ENCODE measurements around the gene TNPO1. TPM values are rescaled to one million over a fixed set of nuclear protein-coding genes. Genes with fewer than 3 reads are reported as not detected.

TNPO1 gene
- total RNA-seq (2013; cell fraction: nucleolus; rRNA removed) = 145 and 168 TPM in 2 replicates
- total RNA-seq (2014; rRNA removed) (89.4 and 97.5 TPM in 2 replicates), total RNA-seq (2014; rRNA removed; fragmentation: Illumina TruSeq; extraction: Trizol) (111 and 123 TPM in 2 replicates), total RNA-seq (2021) (80.6 and 95.7 TPM in 2 replicates), polyA plus RNA-seq (2011; rRNA removed) (76.7 and 108 TPM in 2 replicates), polyA plus RNA-seq (2014; fragmentation: Illumina TruSeq; extraction: Trizol) (81.8 and 90.3 TPM in 2 replicates), polyA plus RNA-seq (2014; fragmentation: Nextera tagmentation; extraction: Ambion mirVana) (10 to 100 TPM; 18.1 to 37.3 TPM), polyA plus RNA-seq (2014; rRNA removed) (42.5 and 47.7 TPM in 2 replicates), polyA plus RNA-seq (2016; fragmentation: Nextera tagmentation; extraction: Ambion mirVana) (10 to 100 TPM; 75.8 to 92.0 TPM), polyA minus RNA-seq (2011; rRNA and poly(A)+ RNA removed) (156 and 216 TPM in 2 replicates), Bru-seq, nascent RNA (percentile 92 among the genes with signal in this experiment), BruChase-seq, experiment 1, labeled RNA remaining after a 6-hour chase (percentile 93 among the genes with signal in this experiment), BruChase-seq, experiment 2, labeled RNA remaining after a 2-hour chase (percentile 93 among the genes with signal in this experiment)
- polyA plus RNA-seq (2011; ENCODE audit: low read depth) = 16.6 TPM
- polyA plus RNA-seq (2011; cell fraction: cytosol; rRNA removed) = 40.5 and 44.5 TPM in 2 replicates
- polyA plus RNA-seq (2011; cell fraction: nucleus; rRNA removed) = 23.5 and 53.1 TPM in 2 replicates
- polyA plus RNA-seq (2012) = 18.8 and 26.1 TPM in 2 replicates
- polyA minus RNA-seq (2011; cell fraction: cytosol; rRNA and poly(A)+ RNA removed) = 64.0 and 70.3 TPM in 2 replicates
- polyA minus RNA-seq (2011; cell fraction: nucleus; rRNA and poly(A)+ RNA removed) = 42.1 and 60.0 TPM in 2 replicates
- long read RNA-seq, experiment 1, full-length matches to known transcripts = 21 of 45 reads
- long read RNA-seq, experiment 1, partial matches to known transcripts = 9 of 45 reads
- long read RNA-seq, experiment 1, other reads (novel, unspliced or antisense) = 15 of 45 reads
- long read RNA-seq, experiment 2, full-length matches to known transcripts = 220 of 417 reads
- long read RNA-seq, experiment 2, partial matches to known transcripts = 110 of 417 reads
- long read RNA-seq, experiment 2, other reads (novel, unspliced or antisense) = 87 of 417 reads

DNA sequence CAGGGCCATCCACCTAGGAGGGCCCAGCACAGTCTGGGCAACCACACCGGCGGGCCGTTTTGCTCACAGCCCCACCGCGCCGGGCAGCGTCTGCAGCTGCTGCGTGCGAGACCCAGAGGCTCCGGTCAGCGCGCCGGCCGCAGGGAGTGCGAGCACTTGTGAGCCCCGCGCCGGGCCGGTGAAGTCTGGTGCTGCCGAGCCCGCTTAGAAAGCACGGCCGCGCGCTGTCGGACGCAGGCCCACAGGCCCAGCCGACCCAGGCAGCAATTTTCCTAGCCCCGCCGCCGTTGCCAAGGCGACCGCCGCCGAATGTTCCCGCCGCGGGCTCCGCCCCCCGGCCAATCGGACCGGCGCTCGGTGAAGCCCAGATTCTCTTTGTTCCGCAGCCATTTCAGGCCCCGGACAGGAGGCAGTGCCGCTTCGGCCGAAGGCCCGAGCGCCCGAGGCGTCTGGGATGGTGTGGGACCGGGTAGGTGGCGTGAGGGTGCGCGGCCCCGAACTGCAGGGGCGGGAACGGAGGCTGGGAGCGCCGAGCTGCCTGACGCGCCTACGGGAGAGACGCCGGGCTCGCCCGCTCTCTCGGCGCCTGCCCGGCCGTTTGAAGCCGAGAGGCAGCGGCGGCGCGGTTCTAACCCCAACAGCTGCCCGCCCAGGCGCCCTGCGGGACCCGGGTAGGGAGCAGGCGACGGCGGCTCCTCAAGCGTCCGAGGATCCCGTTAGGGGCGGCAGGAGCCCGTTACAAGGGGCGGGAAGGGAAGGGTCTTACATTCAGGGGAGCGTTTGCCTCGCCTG is at the start of gene TNPO1:
TNPO1 (plus strand) TSS at position 378 of the 792 bp plus-strand sequence; CDS start at position 455, 77 bp downstream.
- WGBS (ENCODE audit: insufficient coverage, insufficient replicate concordance, low lambda C conversion rate, missing lambda C conversion rate) = 1% methylated on average over 81 of the region's 93 CpGs
- Histone ChIP-seq H3K4me2 (ENCODE audit: control insufficient read depth, insufficient read depth) (peak within 1 kb of the TSS; percentile 69), H3K4me3 (peak within 1 kb of the TSS; percentile 64), H2AFZ (ENCODE audit: control insufficient read depth, low read depth, low read length) (peak within 1 kb of the TSS; percentile 99), H4K20me1 (ENCODE audit: control insufficient read depth, insufficient read depth) (no peaks in the 10 kb centered on the region), H3K9me3 (replicated peaks; ENCODE audit: control insufficient read depth, insufficient read depth, low read length) (no peaks in the 10 kb centered on the region), H3K27me3 (replicated peaks in 1 of 2; ENCODE audit: control insufficient read depth in 2 of 2, insufficient read depth in 2 of 2, low read length in 1 of 2) (no peaks in the 10 kb centered on the region), H3K27ac (ENCODE audit: control insufficient read depth, insufficient read depth) (peak within 1 kb of the TSS; percentile 91), H3K36me3 (ENCODE audit: control insufficient read depth in 2 of 2, insufficient read depth in 2 of 2, low read length in 1 of 2) (no peaks in the 10 kb centered on the region), H3K4me1 (ENCODE audit: control insufficient read depth, insufficient read depth, low read length) (0 out of 2 replicates have a peak, but pooled peaks cover 2% of the 10 kb centered on the region), H3K79me2 (ENCODE audit: control insufficient read depth, insufficient read depth, low read length) (peaks cover 30% of the 10 kb centered on the region), H3K9ac (ENCODE audit: control insufficient read depth, insufficient read depth, low read length) (peak within 1 kb of the TSS; percentile 77)
- RAD21 ChIA-PET (ENCODE audit: unreplicated experiment) = interaction anchor here (1.4 to 6.7 kb wide), 5 partner anchors 14 to 450 kb away, joined by 3 to 98 read pairs (median 21); no protein-coding TSS in a partner anchor
- POLR2A ChIA-PET = interaction anchor here (1.1 to 3.3 kb wide), 5 partner anchors 14 to 449 kb away, joined by 3 to 18 read pairs (median 4); no protein-coding TSS in a partner anchor
- BruUV-seq (replicated peaks) = no TSS peak
- FAIRE-seq (peak; percentile 44), DNase-seq (ENCODE audit: low read depth, low spot score) (peak; percentile 45), ATAC-seq (peak; percentile 93)
- SMC1A ChIA-PET (ENCODE audit: uncharacterized antibody, unreplicated experiment) = interaction anchor here (1.1 to 4.4 kb wide), 13 partner anchors 10 to 511 kb away, joined by 3 to 78 read pairs (median 7); no protein-coding TSS in a partner anchor
- CTCF ChIA-PET = interaction anchor here (0.9 to 5.8 kb wide), 8 partner anchors 17 to 460 kb away, joined by 3 to 194 read pairs (median 14); no protein-coding TSS in a partner anchor
- intact Hi-C loops (cut with micrococcal nuclease; ENCODE audit: unreplicated experiment) (no loop called here), in situ Hi-C loops (cut with MboI) (loop anchor here (5.0 kb wide), 1 partner anchor 204 kb away; no protein-coding TSS in a partner anchor)
- TF ChIP-seq TAF1 (IDR thresholded peaks at IDR 0.05; ENCODE audit: borderline replicate concordance, low read depth, low read length) = peak; percentile 86; the same call in 1 of the 2 replicates
- peak; percentile 91 for TF ChIP-seq POLR2A (IDR thresholded peaks at IDR 0.05; ENCODE audit: low read depth, low read length)
- TF ChIP-seq, protein P1, sequence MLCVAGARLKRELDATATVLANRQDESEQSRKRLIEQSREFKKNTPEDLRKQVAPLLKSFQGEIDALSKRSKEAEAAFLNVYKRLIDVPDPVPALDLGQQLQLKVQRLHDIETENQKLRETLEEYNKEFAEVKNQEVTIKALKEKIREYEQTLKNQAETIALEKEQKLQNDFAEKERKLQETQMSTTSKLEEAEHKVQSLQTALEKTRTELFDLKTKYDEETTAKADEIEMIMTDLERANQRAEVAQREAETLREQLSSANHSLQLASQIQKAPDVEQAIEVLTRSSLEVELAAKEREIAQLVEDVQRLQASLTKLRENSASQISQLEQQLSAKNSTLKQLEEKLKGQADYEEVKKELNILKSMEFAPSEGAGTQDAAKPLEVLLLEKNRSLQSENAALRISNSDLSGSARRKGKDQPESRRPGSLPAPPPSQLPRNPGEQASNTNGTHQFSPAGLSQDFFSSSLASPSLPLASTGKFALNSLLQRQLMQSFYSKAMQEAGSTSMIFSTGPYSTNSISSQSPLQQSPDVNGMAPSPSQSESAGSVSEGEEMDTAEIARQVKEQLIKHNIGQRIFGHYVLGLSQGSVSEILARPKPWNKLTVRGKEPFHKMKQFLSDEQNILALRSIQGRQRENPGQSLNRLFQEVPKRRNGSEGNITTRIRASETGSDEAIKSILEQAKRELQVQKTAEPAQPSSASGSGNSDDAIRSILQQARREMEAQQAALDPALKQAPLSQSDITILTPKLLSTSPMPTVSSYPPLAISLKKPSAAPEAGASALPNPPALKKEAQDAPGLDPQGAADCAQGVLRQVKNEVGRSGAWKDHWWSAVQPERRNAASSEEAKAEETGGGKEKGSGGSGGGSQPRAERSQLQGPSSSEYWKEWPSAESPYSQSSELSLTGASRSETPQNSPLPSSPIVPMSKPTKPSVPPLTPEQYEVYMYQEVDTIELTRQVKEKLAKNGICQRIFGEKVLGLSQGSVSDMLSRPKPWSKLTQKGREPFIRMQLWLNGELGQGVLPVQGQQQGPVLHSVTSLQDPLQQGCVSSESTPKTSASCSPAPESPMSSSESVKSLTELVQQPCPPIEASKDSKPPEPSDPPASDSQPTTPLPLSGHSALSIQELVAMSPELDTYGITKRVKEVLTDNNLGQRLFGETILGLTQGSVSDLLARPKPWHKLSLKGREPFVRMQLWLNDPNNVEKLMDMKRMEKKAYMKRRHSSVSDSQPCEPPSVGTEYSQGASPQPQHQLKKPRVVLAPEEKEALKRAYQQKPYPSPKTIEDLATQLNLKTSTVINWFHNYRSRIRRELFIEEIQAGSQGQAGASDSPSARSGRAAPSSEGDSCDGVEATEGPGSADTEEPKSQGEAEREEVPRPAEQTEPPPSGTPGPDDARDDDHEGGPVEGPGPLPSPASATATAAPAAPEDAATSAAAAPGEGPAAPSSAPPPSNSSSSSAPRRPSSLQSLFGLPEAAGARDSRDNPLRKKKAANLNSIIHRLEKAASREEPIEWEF (IDR thresholded peaks at IDR 0.05; ENCODE audit: insufficient replicate concordance, low read depth, low read length) = no peak
- no peak for TF ChIP-seq SP1 (IDR thresholded peaks at IDR 0.05; ENCODE audit: low read depth, low read length)
- TF ChIP-seq ZSCAN29 (IDR thresholded peaks at IDR 0.05) = no peak
- no peak for TF ChIP-seq GABPA (IDR thresholded peaks at IDR 0.05; ENCODE audit: low read depth)
- TF ChIP-seq HDAC6 (IDR thresholded peaks at IDR 0.05; ENCODE audit: unreplicated experiment) = no peak
- TF ChIP-seq DPF2 (IDR thresholded peaks at IDR 0.05) = peak; percentile 48; the same call in 1 of the 2 replicates
- no peak for TF ChIP-seq NFYB (IDR thresholded peaks at IDR 0.05; ENCODE audit: insufficient read depth, low read depth, low read length)
- no peak for TF ChIP-seq STAT1 (conservative IDR thresholded peaks at IDR 0.05)
- TF ChIP-seq, protein P2, sequence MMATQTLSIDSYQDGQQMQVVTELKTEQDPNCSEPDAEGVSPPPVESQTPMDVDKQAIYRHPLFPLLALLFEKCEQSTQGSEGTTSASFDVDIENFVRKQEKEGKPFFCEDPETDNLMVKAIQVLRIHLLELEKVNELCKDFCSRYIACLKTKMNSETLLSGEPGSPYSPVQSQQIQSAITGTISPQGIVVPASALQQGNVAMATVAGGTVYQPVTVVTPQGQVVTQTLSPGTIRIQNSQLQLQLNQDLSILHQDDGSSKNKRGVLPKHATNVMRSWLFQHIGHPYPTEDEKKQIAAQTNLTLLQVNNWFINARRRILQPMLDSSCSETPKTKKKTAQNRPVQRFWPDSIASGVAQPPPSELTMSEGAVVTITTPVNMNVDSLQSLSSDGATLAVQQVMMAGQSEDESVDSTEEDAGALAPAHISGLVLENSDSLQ (IDR thresholded peaks at IDR 0.05) = no peak
- TF ChIP-seq MYC (IDR thresholded peaks at IDR 0.05; ENCODE audit: insufficient read depth, insufficient read length, insufficient replicate concordance, low read length, severe bottlenecking) = no peak
- TF ChIP-seq HDAC2 (IDR thresholded peaks at IDR 0.05) = no peak

All from GM12878 (cell line).